HepG2 (cell line): ENCODE results near the gene PRKN. TPM values are rescaled to one million over a fixed set of nuclear protein-coding genes. Genes with fewer than 3 reads are reported as not detected.

Source experiments
- DPF2 ChIP-seq: sonication (generic); formaldehyde crosslinking; IDR thresholded peaks from 2 replicates; pipeline ENCODE4 v1.4.0; 2020; ENCODE audit warnings: mild to moderate bottlenecking, low read depth, missing genetic modification reagents, borderline replicate concordance
- GLMP ChIP-seq: sonication (generic); formaldehyde crosslinking; IDR thresholded peaks from 2 replicates; pipeline ENCODE4 v1.9.0; 2021; ENCODE audit warnings: missing genetic modification reagents, mild to moderate bottlenecking, borderline replicate concordance
- IRF2 ChIP-seq: IDR thresholded peaks from 2 replicates; pipeline ENCODE4 v1.6.1; 2018; ENCODE audit warnings: missing genetic modification reagents, missing compliant biosample characterization
- RAD21 ChIP-seq: fragments of 450-650 bp; formaldehyde crosslinking; IDR thresholded peaks from 2 replicates; pipeline ENCODE4 v1.5.0; 2020; ENCODE audit warnings: mild to moderate bottlenecking
- ZNF180 ChIP-seq: sonication (generic); formaldehyde crosslinking; IDR thresholded peaks from 2 replicates; pipeline ENCODE4 v1.4.0; 2020; ENCODE audit warnings: low read depth, missing genetic modification reagents, borderline replicate concordance
- ZNF276 ChIP-seq: sonication (generic); formaldehyde crosslinking; IDR thresholded peaks from 2 replicates; pipeline ENCODE4 v1.4.0; 2020; ENCODE audit warnings: mild to moderate bottlenecking, low read depth, missing genetic modification reagents
- ZNF30 ChIP-seq: sonication (generic); formaldehyde crosslinking; IDR thresholded peaks from 2 replicates; pipeline ENCODE4 v1.5.0; 2020; ENCODE audit warnings: mild to moderate bottlenecking, missing genetic modification reagents
- ZNF367 ChIP-seq: sonication (generic); formaldehyde crosslinking; IDR thresholded peaks from 2 replicates; pipeline ENCODE4 v1.4.0; 2020; ENCODE audit warnings: missing genetic modification reagents, borderline replicate concordance
- ZNF574 ChIP-seq: sonication (generic); formaldehyde crosslinking; IDR thresholded peaks from 2 replicates; pipeline ENCODE4 v1.4.0; 2020; ENCODE audit warnings: missing genetic modification reagents
- polyA plus RNA-seq, 8 experiments: library from polyadenylated mRNA; depleted of rRNA in 3 of 8; stranded (reverse) in 7 of 8; unstranded in 1 of 8; fragments of >200 nt; fragmentation: Illumina TruSeq in 4 of 8; extraction: Trizol in 4 of 8; gene quantifications; 2 replicates each; pipeline versions ENCODE4 v1.2.1 to v1.2.3, GENCODE V29; 2011 to 2016; ENCODE audit warnings: low read depth in 4 of 8, missing spikeins in 1 of 8, mixed read lengths in 1 of 8; ENCODE audit not compliant: insufficient read depth in 1 of 8
- total RNA-seq, 5 experiments: library from RNA; depleted of rRNA; stranded (reverse); fragments of >200 nt; fragmentation: Illumina TruSeq; extraction: Trizol; gene quantifications; 2 replicates each; pipeline ENCODE4 v1.2.3, GENCODE V29; 2016; ENCODE audit warnings: low read depth in 1 of 5
- TF ChIP-seq, protein P1 (sequence below): sonication (generic); formaldehyde crosslinking; IDR thresholded peaks from 2 replicates; pipeline ENCODE4 v1.4.0; 2020; ENCODE audit warnings: missing genetic modification reagents
- TF ChIP-seq, protein P2 (sequence below): sonication (generic); formaldehyde crosslinking; IDR thresholded peaks from 2 replicates; pipeline ENCODE4 v1.4.0; 2020; ENCODE audit warnings: mild to moderate bottlenecking, missing genetic modification reagents
- TF ChIP-seq, protein P3 (sequence below): sonication (generic); formaldehyde crosslinking; IDR thresholded peaks from 2 replicates; pipeline ENCODE4 v1.4.0; 2020; ENCODE audit warnings: missing genetic modification reagents, mild to moderate bottlenecking, borderline replicate concordance

PRKN gene
- total and polyA plus RNA-seq, 2 of the 13 experiments (the other 11 are each of a cell fraction or from before 2014, with no cell fraction given): 0.31 to 0.44 TPM

DNA sequence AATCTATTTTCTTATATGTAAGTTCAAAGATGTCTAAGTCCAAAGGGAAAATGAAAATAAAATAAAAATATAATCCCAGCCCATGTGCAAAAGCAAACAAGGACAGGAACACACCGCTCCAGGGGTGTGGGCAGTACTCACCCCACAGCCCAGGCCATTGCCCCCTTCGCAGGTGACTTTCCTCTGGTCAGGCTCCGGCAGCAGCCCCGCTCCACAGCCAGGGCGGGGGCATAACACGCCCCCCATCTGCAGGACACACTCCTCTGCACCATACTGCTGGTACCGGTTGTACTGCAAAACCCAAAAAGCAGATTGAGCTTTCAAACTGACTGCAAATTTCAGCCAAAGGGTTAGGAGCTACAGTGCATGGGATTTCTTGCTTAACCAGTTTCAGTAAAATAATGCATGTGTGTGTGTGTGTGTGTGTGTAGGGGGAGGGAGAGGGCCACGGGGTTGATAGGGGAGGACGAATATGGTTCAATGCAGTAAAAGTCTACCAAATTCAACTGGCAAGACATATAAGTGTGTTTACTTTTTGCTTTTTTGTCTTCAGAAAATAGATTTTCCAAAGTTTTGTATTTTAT lies 1178.8 kb downstream of the PRKN start (continued):
- TF ChIP-seq, protein P1, sequence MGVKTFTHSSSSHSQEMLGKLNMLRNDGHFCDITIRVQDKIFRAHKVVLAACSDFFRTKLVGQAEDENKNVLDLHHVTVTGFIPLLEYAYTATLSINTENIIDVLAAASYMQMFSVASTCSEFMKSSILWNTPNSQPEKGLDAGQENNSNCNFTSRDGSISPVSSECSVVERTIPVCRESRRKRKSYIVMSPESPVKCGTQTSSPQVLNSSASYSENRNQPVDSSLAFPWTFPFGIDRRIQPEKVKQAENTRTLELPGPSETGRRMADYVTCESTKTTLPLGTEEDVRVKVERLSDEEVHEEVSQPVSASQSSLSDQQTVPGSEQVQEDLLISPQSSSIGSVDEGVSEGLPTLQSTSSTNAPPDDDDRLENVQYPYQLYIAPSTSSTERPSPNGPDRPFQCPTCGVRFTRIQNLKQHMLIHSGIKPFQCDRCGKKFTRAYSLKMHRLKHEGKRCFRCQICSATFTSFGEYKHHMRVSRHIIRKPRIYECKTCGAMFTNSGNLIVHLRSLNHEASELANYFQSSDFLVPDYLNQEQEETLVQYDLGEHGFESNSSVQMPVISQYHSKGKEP: no peak
- TF ChIP-seq IRF2 (CRISPR knock-in tag): no peak
- no peak for TF ChIP-seq ZNF574 (CRISPR knock-in tag)
- TF ChIP-seq ZNF30: no peak
- TF ChIP-seq ZNF367: no peak
- no peak for TF ChIP-seq ZNF276 (CRISPR knock-in tag)
- no peak for TF ChIP-seq DPF2 (CRISPR knock-in tag)
- TF ChIP-seq ZNF180 (CRISPR knock-in tag): no peak
- no peak for TF ChIP-seq RAD21 (CRISPR knock-in tag)
- TF ChIP-seq, protein P2, sequence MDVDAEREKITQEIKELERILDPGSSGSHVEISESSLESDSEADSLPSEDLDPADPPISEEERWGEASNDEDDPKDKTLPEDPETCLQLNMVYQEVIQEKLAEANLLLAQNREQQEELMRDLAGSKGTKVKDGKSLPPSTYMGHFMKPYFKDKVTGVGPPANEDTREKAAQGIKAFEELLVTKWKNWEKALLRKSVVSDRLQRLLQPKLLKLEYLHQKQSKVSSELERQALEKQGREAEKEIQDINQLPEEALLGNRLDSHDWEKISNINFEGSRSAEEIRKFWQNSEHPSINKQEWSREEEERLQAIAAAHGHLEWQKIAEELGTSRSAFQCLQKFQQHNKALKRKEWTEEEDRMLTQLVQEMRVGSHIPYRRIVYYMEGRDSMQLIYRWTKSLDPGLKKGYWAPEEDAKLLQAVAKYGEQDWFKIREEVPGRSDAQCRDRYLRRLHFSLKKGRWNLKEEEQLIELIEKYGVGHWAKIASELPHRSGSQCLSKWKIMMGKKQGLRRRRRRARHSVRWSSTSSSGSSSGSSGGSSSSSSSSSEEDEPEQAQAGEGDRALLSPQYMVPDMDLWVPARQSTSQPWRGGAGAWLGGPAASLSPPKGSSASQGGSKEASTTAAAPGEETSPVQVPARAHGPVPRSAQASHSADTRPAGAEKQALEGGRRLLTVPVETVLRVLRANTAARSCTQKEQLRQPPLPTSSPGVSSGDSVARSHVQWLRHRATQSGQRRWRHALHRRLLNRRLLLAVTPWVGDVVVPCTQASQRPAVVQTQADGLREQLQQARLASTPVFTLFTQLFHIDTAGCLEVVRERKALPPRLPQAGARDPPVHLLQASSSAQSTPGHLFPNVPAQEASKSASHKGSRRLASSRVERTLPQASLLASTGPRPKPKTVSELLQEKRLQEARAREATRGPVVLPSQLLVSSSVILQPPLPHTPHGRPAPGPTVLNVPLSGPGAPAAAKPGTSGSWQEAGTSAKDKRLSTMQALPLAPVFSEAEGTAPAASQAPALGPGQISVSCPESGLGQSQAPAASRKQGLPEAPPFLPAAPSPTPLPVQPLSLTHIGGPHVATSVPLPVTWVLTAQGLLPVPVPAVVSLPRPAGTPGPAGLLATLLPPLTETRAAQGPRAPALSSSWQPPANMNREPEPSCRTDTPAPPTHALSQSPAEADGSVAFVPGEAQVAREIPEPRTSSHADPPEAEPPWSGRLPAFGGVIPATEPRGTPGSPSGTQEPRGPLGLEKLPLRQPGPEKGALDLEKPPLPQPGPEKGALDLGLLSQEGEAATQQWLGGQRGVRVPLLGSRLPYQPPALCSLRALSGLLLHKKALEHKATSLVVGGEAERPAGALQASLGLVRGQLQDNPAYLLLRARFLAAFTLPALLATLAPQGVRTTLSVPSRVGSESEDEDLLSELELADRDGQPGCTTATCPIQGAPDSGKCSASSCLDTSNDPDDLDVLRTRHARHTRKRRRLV (CRISPR knock-in tag): no peak
- no peak for TF ChIP-seq GLMP (CRISPR knock-in tag)
- TF ChIP-seq, protein P3, sequence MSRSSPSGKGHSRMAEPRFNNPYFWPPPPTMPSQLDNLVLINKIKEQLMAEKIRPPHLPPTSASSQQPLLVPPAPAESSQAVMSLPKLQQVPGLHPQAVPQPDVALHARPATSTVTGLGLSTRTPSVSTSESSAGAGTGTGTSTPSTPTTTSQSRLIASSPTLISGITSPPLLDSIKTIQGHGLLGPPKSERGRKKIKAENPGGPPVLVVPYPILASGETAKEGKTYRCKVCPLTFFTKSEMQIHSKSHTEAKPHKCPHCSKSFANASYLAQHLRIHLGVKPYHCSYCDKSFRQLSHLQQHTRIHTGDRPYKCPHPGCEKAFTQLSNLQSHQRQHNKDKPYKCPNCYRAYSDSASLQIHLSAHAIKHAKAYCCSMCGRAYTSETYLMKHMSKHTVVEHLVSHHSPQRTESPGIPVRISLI (CRISPR knock-in tag): no peak
